ENCODE data around the gene CAMK2G.
"Not testable (repeated sequence)": the region's sequence is repeated elsewhere in the genome, so short reads cannot be mapped to it uniquely, and the experiment has no call there.

The CAMK2G gene

DNA sequence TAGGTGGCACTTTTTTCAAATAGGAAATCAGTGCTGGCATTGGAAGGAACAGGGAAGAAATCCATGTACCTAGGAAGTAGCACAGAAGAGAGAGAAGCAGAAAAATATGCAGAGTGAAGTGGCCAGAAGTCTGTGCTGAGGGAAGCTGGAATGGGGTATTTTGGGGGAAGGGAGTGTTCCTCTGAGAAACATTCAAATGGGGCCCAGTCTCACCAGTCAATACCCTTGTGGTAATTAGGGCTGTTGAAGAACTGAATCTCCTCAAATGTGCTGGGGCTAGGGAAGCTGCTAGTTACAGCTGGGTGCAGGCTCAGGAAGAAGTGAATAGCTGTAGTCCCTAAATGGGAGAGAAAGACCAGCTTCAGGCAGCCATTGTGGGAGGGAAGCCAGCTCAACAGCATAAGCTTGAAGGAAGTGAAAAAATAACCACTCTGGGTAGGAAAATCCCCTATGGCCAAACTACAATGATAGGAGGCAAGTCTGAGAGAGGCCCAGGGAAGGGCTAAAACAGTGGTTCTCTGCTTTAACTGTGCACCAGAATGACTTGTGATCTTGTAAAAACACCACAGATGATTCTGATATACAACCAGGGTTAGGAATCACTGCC, 70.6 kb downstream of the CAMK2G start:
- H3K4me3 ChIP-seq (ENCODE audit: low read length), result no peak overlapping the region; the same call in 1 of the 2 replicates
- TF ChIP-seq ZNF274 (IDR thresholded peaks at IDR 0.05; ENCODE audit: low read depth, low read length), result no peak

- H3K4me3 ChIP-seq (ENCODE audit: low read length), result no peak overlapping the region
- TF ChIP-seq ZNF274 (IDR thresholded peaks at IDR 0.05; ENCODE audit: low read depth, low read length), result no peak
Measured at GRCh38 chr10:73802276-73802991, 71.9 kb downstream of the CAMK2G start.

- no peak for TF ChIP-seq ZNF274 (IDR thresholded peaks at IDR 0.05; ENCODE audit: low read depth, low read length)
- H3K4me3 ChIP-seq (ENCODE audit: low read length), result no peak overlapping the region
Measured at GRCh38 chr10:73801253-73801590, 73.1 kb downstream of the CAMK2G start.

DNA sequence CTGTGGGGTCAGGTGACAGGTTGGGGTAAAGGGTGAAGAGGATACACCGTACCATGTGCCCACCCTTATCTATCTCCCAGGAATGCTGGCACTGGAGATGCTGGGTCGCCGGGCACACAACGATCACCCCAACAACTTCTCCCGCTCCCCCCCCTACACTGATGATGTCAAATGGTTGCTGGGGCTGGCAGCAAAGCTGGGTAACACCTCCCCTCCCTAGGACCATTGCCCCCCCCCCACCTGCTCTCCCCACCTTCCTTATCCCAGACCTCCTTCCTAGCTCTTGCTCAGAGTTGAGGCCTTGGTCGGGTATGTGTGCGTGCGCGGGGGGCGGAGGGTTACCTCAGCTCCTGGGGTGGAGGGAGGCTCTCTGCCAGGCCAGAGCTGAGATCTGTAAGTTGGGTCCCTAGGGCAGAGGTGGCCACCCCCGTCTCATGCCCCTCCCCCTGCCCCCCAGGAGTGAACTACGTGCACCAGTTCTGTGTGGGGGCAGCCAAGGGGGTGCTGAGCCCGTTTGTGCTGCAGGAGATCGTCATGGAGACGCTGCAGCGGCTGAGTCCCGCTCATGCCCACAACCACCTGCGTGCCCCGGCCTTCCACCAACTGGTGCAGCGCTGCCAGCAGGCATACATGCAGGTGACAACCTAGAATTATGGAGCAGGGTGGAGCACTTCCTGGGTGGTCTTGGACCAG, 73.6 kb downstream of the CAMK2G start:
- H3K4me3 ChIP-seq (ENCODE audit: low read length), result no peak overlapping the region
- TF ChIP-seq ZNF274 (IDR thresholded peaks at IDR 0.05; ENCODE audit: low read depth, low read length), result no peak

GRCh38 chr10:73799899-73800559, 74.3 kb downstream of the CAMK2G start:
- no peak for TF ChIP-seq ZNF274 (IDR thresholded peaks at IDR 0.05; ENCODE audit: low read depth, low read length)

GRCh38 chr10:73798927-73799560, 75.3 kb downstream of the CAMK2G start:
- no peak overlapping the region for H3K4me3 ChIP-seq (ENCODE audit: low read length)
- no peak for TF ChIP-seq ZNF274 (IDR thresholded peaks at IDR 0.05; ENCODE audit: low read depth, low read length)

More at GRCh38 chr10:73799899-73800559, 74.3 kb downstream of the CAMK2G start:
- H3K4me3 ChIP-seq (ENCODE audit: low read length), result no peak overlapping the region

- H3K4me3 ChIP-seq (ENCODE audit: low read length), result no peak overlapping the region
- TF ChIP-seq ZNF274 (IDR thresholded peaks at IDR 0.05; ENCODE audit: low read depth, low read length), result no peak
Measured at GRCh38 chr10:73798087-73798486, 76.3 kb downstream of the CAMK2G start.

- no peak for TF ChIP-seq ZNF274 (IDR thresholded peaks at IDR 0.05; ENCODE audit: low read depth, low read length)
- H3K4me3 ChIP-seq (ENCODE audit: low read length), result no peak overlapping the region
Measured at GRCh38 chr10:73797324-73798025, 76.9 kb downstream of the CAMK2G start.

GRCh38 chr10:73796766-73797165, 77.6 kb downstream of the CAMK2G start:
- TF ChIP-seq ZNF274 (IDR thresholded peaks at IDR 0.05; ENCODE audit: low read depth, low read length), result no peak
- H3K4me3 ChIP-seq (ENCODE audit: low read length), result no peak overlapping the region

DNA sequence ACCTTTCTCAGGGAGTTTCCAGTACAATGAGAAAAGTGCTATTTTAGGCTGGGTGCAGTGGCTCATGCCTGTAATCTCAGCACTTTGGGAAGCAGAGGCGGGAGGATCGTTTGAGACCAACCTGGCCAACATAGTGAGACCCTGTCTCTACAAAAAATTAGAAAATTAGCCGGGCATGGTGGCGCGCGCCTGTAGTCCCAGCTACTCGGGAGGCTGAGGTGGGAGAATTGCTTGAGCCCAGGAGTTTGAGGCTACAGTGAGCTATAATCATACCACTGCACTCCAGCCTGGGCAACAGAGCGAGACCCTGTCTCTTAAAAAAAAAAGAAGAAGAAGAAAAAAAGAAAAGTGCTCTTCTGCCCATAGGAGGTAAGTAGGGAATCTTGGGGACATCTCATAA, 78.3 kb downstream of the CAMK2G start:
- H3K4me3 ChIP-seq (ENCODE audit: low read length), result not testable (repeated sequence)

GRCh38 chr10:73795491-73795890, 78.9 kb downstream of the CAMK2G start:
- not testable (repeated sequence) for H3K4me3 ChIP-seq (ENCODE audit: low read length)

- no peak overlapping the region for H3K4me3 ChIP-seq (ENCODE audit: low read length)
- no peak for TF ChIP-seq ZNF274 (IDR thresholded peaks at IDR 0.05; ENCODE audit: low read depth, low read length)
Measured at GRCh38 chr10:73793456-73793855, 80.9 kb downstream of the CAMK2G start.

DNA sequence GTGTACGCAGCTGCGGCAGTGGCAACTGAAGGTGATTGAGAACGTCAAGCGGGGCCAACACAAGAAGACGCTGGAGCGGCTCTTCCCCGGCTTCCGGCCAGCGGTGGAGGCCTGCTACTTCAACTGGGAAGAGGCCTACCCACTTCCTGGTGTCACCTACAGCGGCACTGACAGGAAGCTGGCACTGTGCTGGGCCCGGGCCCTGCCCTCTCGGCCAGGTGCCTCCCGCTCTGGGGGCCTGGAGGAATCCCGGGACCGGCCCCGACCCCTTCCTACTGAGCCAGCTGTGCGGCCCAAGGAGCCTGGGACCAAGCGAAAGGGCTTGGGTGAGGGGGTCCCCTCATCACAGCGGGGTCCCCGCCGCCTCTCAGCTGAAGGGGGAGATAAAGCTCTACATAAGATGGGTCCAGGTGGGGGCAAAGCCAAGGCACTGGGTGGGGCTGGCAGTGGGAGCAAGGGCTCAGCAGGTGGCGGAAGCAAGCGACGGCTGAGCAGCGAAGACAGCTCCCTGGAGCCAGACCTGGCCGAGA, 82.4 kb downstream of the CAMK2G start:
- no peak for TF ChIP-seq ZNF274 (IDR thresholded peaks at IDR 0.05; ENCODE audit: low read depth, low read length)
- no peak overlapping the region for H3K4me3 ChIP-seq (ENCODE audit: low read length)
